Gastrocnemius medialis (tissue), 4 donors: ENCODE measurements around the gene KEL. TPM values are rescaled to one million over a fixed set of nuclear protein-coding genes. Genes with fewer than 3 reads are reported as not detected.

Source experiments
- ATAC-seq, 2 donors: fragments of 150-250 bp; one replicate each; pipeline ENCODE4 v1.9.1; 2016
- DNase-seq, 2 donors: peaks; one replicate each; pipeline ENCODE4 v3.0.0-alpha.2; 2019
- H3K27ac ChIP-seq, 4 donors: fragments of 200-600 bp; sonication (generic); 1 replicate in 1 of 4; 2 replicates in 3 of 4; pipeline ENCODE4 v1.5.1; 2016 to 2018; ENCODE audit warnings: mild to moderate bottlenecking in 2 of 4, moderate library complexity in 1 of 4
- H3K27me3 ChIP-seq, 3 donors: fragments of 200-600 bp; sonication (generic) in 2 of 3; 1 replicate in 1 of 3; 2 replicates in 2 of 3; pipeline versions ENCODE4 v1.5.1 to v1.6.0; 2016 to 2019; ENCODE audit warnings: mild to moderate bottlenecking in 1 of 3, moderate library complexity in 1 of 3
- H3K36me3 ChIP-seq, 2 donors: fragments of 200-600 bp; sonication (generic) in 1 of 2; one replicate each; pipeline ENCODE4 v1.5.1; 2017 to 2018
- H3K4me1 ChIP-seq, 2 donors: fragments of 200-600 bp; sonication (generic) in 1 of 2; one replicate each; pipeline ENCODE4 v1.5.1; 2016 to 2017; ENCODE audit warnings: mild to moderate bottlenecking in 2 of 2
- H3K4me3 ChIP-seq, 4 donors: fragments of 200-600 bp; sonication (generic) in 3 of 4; 1 replicate in 1 of 4; 2 replicates in 3 of 4; pipeline ENCODE4 v1.5.1; 2016 to 2019; ENCODE audit warnings: mild to moderate bottlenecking in 2 of 4
- H3K9me3 ChIP-seq, 3 donors: fragments of 200-600 bp; sonication (generic) in 2 of 3; 1 replicate in 1 of 3; 2 replicates in 2 of 3; pipeline ENCODE4 v1.5.1; 2016 to 2019
- POLR2A ChIP-seq, 2 donors: fragments of 450-650 bp; IDR thresholded peaks; one replicate each; pipeline ENCODE4 v1.6.1; 2017; ENCODE audit warnings: antibody characterized with exemption in 2 of 2, mild to moderate bottlenecking in 2 of 2, moderate library complexity in 2 of 2
- in situ Hi-C, 4 donors: fragments of 200-750 bp; cut with MboI; loops; one replicate each; pipeline versions ENCODE4 v1.15.0 to v1.8.0; 2017; ENCODE audit warnings: low sequenced_read_pairs in 4 of 4
- intact Hi-C: fragments of 100-400 bp; cut with DNase I; formaldehyde crosslinking; loops from one replicate; pipeline ENCODE4 v1.15.1; 2023; ENCODE audit warnings: low total_unique reads
- total RNA-seq, 4 donors: library from RNA; depleted of rRNA; stranded (reverse); fragments of >200 nt; gene quantifications; one replicate each; pipeline versions ENCODE4 v1.1.0 to v1.2.3, GENCODE V29; 2016
- TF ChIP-seq, protein P1 (sequence below), 5 experiments: fragments of 450-650 bp in 3 of 5; fragments of 200-600 bp in 2 of 5; sonication (generic) in 2 of 5; IDR thresholded peaks in 4 of 5; conservative IDR thresholded peaks in 1 of 5; 1 replicate in 4 of 5; 2 replicates in 1 of 5; pipeline ENCODE4 v1.5.1; 2016 to 2019; ENCODE audit warnings: antibody characterized with exemption in 5 of 5, mild to moderate bottlenecking in 3 of 5, moderate library complexity in 3 of 5

The KEL gene
- total RNA-seq, 4 donors from 2014 or later = not detected

DNA sequence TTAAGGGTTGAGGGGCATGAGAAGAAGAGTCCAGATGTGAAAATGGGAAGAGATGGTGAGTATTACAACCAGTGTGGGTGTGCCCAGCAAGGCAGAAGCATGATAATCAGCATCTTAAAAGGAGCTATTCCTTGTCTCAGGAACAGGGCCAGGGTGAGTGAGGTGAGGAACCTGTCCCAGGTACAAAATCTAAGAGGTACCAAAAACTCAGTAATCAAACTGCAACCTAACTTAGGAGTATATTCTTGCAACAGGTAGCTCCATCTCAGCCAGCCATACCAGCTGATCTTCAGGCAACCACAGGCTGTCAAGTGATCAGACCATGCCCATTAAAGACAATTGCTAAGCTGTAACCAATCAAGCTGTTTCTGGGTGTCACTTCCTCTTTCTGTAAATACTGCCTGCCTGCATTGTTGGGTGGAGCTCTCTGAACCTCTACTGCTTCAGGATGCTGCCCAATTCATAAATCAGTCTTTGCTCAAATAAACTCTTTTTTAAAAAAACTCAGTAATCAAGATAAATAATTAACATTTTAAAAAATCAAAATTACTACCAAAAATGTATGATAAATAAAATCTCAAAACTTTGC is 7.4 kb downstream of the KEL start:
- ATAC-seq (no peak), DNase-seq (no peak)
- H3K27ac ChIP-seq = no peak overlapping the region
- in situ Hi-C loops (no loop called here), intact Hi-C loops (no loop called here)
- TF ChIP-seq POLR2A (IDR thresholded peaks at IDR 0.05) = no peak
- TF ChIP-seq, protein P1, sequence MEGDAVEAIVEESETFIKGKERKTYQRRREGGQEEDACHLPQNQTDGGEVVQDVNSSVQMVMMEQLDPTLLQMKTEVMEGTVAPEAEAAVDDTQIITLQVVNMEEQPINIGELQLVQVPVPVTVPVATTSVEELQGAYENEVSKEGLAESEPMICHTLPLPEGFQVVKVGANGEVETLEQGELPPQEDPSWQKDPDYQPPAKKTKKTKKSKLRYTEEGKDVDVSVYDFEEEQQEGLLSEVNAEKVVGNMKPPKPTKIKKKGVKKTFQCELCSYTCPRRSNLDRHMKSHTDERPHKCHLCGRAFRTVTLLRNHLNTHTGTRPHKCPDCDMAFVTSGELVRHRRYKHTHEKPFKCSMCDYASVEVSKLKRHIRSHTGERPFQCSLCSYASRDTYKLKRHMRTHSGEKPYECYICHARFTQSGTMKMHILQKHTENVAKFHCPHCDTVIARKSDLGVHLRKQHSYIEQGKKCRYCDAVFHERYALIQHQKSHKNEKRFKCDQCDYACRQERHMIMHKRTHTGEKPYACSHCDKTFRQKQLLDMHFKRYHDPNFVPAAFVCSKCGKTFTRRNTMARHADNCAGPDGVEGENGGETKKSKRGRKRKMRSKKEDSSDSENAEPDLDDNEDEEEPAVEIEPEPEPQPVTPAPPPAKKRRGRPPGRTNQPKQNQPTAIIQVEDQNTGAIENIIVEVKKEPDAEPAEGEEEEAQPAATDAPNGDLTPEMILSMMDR (IDR thresholded peaks at IDR 0.05 in 4 of 5, conservative IDR thresholded peaks at IDR 0.05 in 1 of 5) = no peak
- H3K27me3 ChIP-seq = no peaks in the 10 kb centered on the region
- no peaks in the 10 kb centered on the region for H3K36me3 ChIP-seq
- no peak overlapping the region for H3K4me3 ChIP-seq
- H3K4me1 ChIP-seq = no peaks in the 10 kb centered on the region
- no peaks in the 10 kb centered on the region for H3K9me3 ChIP-seq

DNA sequence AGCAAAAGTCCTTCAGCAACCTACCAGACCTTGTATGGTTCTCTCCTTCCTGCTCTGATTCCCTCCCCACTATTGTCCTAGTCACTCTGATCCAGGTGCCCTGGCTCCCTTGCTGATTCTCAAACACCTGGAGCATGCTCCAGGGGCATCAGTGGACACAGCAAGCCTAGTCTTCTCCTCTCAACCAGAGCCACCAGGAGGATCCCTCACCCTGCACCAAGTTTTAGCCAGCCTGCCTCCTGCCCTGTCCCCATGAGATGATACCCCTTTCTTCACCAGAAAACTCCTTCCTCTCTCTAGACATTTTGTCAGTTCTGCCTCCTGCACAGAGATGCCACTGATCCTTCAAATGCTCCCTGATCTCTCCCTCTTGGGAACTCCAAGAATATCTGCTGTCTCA is 11.9 kb downstream of the KEL start:
- Histone ChIP-seq H3K27ac (no peak overlapping the region), H3K9me3 (no peaks in the 10 kb centered on the region), H3K27me3 (no peaks in the 10 kb centered on the region), H3K36me3 (no peaks in the 10 kb centered on the region), H3K4me1 (no peaks in the 10 kb centered on the region), H3K4me3 (no peak overlapping the region)
- in situ Hi-C loops = no loop called here
- DNase-seq (no peak), ATAC-seq (no peak)
- no peak for TF ChIP-seq POLR2A (IDR thresholded peaks at IDR 0.05)
- intact Hi-C loops = no loop called here

DNA sequence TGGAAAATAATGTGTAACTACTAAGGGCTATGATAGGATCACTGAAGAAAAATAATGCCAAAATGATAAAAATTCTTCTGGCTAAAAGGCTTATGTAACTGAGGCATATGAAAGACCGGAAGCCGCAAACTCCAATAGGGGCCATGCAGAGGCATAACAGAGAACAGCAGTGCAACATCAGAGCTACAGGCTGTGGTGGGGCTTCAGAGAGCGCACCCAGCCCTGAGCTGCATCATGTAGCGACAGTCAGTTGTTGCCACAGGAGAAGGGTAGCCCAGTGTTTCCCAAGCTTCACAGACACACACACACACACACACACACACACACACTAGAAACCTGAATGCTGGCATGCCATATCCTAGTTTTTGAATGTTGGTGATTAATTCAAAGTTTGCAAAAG is 13.6 kb downstream of the KEL start:
- no peaks in the 10 kb centered on the region for H3K4me1 ChIP-seq
- TF ChIP-seq, protein P1 (IDR thresholded peaks at IDR 0.05 in 4 of 5, conservative IDR thresholded peaks at IDR 0.05 in 1 of 5) = no peak
- no peak for TF ChIP-seq POLR2A (IDR thresholded peaks at IDR 0.05)
- ATAC-seq (no peak), DNase-seq (no peak)
- no peak overlapping the region for H3K27ac ChIP-seq
- H3K36me3 ChIP-seq = no peaks in the 10 kb centered on the region
- no peak overlapping the region for H3K4me3 ChIP-seq
- no peaks in the 10 kb centered on the region for H3K27me3 ChIP-seq
- H3K9me3 ChIP-seq = no peaks in the 10 kb centered on the region
- intact Hi-C loops (no loop called here), in situ Hi-C loops (no loop called here)

DNA sequence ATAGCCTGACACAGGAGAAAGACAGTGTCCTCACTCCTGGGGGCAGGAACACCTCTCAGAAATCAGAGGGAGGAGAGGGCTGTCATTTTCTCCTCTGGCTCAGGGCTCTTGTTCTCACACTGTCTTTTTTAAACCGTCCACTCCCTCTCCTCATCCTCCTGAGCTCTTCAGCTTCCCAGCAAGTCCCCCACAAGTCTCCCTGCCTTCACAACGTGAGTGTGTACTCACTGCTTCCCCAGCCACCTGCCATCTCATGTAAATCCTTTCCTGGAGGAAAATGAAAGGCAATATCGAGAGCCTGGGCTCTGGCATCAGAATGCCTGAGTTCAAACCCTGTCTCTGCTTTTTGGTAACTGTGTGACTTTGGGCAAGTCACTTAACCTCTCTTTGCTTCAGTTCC is 17.2 kb downstream of the KEL start:
- in situ Hi-C loops = no loop called here

DNA sequence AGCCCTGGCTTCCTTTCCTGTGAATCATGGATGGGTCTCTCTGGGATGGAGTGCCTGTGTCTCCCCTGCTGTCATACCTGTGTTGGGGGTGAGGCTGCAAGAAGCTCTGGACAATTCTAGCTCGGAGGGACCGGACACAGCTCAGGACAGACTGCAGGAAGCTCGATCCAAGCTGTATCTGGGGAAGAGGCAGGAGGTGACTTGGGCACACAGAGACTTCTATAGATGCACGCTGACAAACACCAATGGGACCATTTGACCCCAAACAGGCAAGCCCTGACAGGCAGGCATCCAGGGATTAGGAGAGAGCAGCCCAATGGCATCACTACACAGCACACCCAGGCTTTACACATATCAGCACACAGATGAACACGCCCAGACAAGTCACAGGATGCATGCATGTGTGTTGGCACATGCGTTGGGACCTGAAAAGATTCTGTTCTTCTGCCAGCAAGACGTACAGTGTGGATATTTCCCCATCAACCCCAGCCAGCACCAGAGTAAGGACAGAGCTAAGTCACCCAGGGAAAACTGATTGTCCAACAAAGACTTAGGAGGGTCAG is 18.4 kb downstream of the KEL start:
- H3K4me3 ChIP-seq = no peak overlapping the region
- H3K27ac ChIP-seq = no peak overlapping the region
- H3K9me3 ChIP-seq = no peaks in the 10 kb centered on the region
- intact Hi-C loops = no loop called here
- in situ Hi-C loops = no loop called here
- no peak for ATAC-seq
- no peaks in the 10 kb centered on the region for H3K27me3 ChIP-seq
- no peaks in the 10 kb centered on the region for H3K4me1 ChIP-seq
- TF ChIP-seq POLR2A (IDR thresholded peaks at IDR 0.05) = no peak
- H3K36me3 ChIP-seq = no peaks in the 10 kb centered on the region
- no peak for DNase-seq

More for the DNA sequence above, 17.2 kb downstream of the KEL start:
- intact Hi-C loops = no loop called here
- DNase-seq (no peak), ATAC-seq (no peak)
- H3K4me3 ChIP-seq = no peak overlapping the region
- H3K27ac ChIP-seq = no peak overlapping the region
- H3K9me3 ChIP-seq = no peaks in the 10 kb centered on the region
- H3K36me3 ChIP-seq = no peaks in the 10 kb centered on the region
- H3K4me1 ChIP-seq = no peaks in the 10 kb centered on the region
- no peak for TF ChIP-seq POLR2A (IDR thresholded peaks at IDR 0.05)
- TF ChIP-seq, protein P1 (IDR thresholded peaks at IDR 0.05 in 4 of 5, conservative IDR thresholded peaks at IDR 0.05 in 1 of 5) = no peak
- H3K27me3 ChIP-seq = no peaks in the 10 kb centered on the region

DNA sequence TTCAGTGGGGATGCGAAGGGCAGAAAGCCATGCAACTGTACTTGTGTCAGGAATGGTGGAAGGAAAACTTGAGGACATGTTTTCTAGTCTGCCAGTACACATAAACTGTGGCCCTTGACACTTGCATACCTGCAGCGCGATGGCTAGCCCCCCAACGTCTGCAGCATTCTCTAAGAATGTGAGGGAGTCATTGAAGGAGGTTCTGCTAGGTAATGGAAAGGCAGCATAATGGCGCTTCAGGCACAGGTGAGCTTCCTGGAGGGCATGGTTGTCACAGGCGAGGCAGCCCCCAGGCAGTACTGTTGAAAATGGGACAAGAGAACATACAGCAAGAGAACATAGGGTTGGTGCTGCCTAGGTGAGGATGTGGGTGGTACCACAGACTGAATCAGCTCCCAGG is 19.4 kb downstream of the KEL start:
- no peaks in the 10 kb centered on the region for H3K36me3 ChIP-seq
- in situ Hi-C loops = no loop called here
- no peak for TF ChIP-seq POLR2A (IDR thresholded peaks at IDR 0.05)
- TF ChIP-seq, protein P1 (IDR thresholded peaks at IDR 0.05 in 4 of 5, conservative IDR thresholded peaks at IDR 0.05 in 1 of 5) = no peak
- H3K4me3 ChIP-seq = no peak overlapping the region
- no peaks in the 10 kb centered on the region for H3K9me3 ChIP-seq
- intact Hi-C loops = no loop called here
- H3K4me1 ChIP-seq = no peaks in the 10 kb centered on the region
- no peak overlapping the region for H3K27ac ChIP-seq
- ATAC-seq (no peak), DNase-seq (no peak)
- H3K27me3 ChIP-seq = no peaks in the 10 kb centered on the region
